Astrocyte of the spinal cord (primary cell): Measurements from ENCODE around the gene SOX14.

Experiments
- DNase-seq: peaks from one replicate; pipeline ENCODE4 v3.0.0; 2011; ENCODE audit warnings: low read depth, low spot score
- H3K4me3 ChIP-seq: 2 replicates; pipeline ENCODE4 v1.5.1; 2011; ENCODE audit warnings: low read depth, mild to moderate bottlenecking, low read length, moderate library complexity
- in situ Hi-C: cut with HindIII; loops from 2 replicates; pipeline ENCODE4 v1.10.0; 2017; ENCODE audit warnings: low sequenced_read_pairs
- TF ChIP-seq, protein P1 (sequence below): IDR thresholded peaks from 2 replicates; pipeline ENCODE4 v1.5.1; 2012; ENCODE audit warnings: low read depth, mild to moderate bottlenecking, low read length, inconsistent platforms

The SOX14 gene

DNA sequence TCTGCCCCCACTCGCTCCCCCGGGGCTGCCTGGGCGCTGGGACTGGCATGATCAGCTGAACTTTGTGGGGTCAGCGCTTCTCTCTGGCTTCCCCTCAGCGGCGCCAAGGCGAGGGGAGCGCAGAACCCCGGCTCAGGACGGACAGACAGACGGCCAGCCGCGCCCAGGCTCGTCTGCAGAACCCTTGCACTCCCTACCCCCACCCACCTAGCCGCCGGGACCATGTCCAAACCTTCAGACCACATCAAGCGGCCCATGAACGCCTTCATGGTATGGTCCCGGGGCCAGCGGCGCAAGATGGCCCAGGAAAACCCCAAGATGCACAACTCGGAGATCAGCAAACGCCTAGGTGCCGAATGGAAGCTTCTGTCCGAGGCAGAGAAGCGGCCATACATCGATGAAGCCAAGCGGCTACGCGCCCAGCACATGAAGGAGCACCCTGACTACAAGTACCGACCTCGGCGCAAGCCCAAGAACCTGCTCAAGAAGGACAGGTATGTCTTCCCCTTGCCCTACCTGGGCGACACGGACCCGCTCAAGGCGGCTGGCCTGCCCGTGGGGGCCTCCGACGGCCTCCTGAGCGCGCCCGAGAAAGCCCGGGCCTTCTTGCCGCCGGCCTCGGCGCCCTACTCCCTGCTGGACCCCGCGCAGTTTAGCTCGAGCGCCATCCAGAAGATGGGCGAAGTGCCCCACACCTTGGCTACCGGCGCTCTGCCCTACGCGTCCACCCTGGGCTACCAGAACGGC is 621 bp downstream of the SOX14 start:
- TF ChIP-seq, protein P1, sequence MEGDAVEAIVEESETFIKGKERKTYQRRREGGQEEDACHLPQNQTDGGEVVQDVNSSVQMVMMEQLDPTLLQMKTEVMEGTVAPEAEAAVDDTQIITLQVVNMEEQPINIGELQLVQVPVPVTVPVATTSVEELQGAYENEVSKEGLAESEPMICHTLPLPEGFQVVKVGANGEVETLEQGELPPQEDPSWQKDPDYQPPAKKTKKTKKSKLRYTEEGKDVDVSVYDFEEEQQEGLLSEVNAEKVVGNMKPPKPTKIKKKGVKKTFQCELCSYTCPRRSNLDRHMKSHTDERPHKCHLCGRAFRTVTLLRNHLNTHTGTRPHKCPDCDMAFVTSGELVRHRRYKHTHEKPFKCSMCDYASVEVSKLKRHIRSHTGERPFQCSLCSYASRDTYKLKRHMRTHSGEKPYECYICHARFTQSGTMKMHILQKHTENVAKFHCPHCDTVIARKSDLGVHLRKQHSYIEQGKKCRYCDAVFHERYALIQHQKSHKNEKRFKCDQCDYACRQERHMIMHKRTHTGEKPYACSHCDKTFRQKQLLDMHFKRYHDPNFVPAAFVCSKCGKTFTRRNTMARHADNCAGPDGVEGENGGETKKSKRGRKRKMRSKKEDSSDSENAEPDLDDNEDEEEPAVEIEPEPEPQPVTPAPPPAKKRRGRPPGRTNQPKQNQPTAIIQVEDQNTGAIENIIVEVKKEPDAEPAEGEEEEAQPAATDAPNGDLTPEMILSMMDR, result no peak
- in situ Hi-C loops, result no loop called here
- no peak overlapping the region for H3K4me3 ChIP-seq
- no peak for DNase-seq

DNA sequence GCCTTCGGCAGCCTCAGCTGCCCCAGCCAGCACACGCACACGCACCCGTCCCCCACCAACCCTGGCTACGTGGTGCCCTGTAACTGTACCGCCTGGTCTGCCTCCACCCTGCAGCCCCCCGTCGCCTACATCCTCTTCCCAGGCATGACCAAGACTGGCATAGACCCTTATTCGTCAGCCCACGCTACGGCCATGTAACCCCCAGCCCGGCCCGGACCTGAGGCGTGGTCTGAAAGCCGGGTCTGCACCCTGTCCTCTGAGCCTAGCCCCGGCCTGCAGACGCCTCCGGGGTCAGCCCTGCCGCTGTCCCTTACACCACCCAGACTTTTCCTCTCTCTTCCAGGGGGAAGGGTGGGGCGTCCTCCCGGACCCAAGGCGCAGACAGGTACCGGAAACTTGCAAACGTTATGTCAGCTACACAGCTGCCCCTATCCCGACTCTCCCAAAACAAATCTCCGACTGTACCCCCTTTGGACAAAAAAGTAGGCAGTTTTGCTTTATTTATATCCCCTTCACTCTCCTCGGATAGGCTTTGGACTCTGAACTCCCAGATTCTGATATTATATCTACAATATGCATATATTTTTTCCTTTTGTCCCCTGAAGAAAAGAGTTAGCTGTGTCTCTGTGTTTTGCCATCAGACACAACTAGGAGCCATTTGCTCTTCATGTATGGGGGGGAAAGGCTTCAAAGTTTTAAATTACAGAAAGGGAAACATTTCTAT is 1.4 kb downstream of the SOX14 start:
- TF ChIP-seq, protein P1, result no peak
- DNase-seq, result no peak
- in situ Hi-C loops, result no loop called here
- no peak overlapping the region for H3K4me3 ChIP-seq

DNA sequence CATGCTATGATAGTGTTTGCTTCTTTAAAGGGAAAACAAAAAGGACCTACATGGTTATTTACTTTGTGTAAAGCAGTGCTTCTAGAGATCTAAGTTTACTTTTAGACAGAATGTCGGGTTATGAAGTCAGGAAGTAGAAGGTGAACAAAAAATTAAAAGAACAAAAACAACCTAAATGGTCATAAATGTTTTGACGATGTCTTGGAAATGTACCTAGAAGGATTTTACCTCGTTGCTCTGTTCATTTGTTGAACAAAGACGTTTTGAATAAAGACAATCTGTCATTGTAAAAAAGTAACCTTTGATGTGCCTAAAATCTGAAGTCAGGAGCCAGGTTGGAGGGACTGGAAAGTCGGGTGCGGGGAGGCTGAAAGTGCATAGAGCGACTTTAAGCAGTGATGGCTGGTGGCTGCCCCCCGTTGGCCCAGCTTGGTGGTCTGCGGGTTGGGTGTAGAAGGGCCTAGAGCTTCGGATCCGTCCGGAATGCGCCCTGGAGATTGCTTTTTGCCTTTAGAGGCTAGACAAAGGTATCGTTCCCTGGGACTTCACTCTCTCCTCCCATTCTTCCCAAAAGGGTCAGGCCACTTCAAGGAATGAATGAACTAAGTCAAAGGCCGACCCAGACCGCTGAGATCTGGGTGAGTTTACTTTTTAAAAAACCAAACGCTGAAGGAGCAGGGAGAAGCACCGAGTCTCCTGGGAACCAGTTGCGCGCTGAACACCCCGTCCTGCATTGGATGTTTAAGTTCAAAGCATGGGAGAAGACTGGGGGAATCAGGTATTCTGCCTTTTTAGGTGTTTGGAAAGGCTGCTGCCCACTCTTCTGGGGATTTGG is 2.1 kb downstream of the SOX14 start:
- DNase-seq, result no peak
- no peak overlapping the region for H3K4me3 ChIP-seq
- in situ Hi-C loops, result no loop called here
- TF ChIP-seq, protein P1, result no peak

DNA sequence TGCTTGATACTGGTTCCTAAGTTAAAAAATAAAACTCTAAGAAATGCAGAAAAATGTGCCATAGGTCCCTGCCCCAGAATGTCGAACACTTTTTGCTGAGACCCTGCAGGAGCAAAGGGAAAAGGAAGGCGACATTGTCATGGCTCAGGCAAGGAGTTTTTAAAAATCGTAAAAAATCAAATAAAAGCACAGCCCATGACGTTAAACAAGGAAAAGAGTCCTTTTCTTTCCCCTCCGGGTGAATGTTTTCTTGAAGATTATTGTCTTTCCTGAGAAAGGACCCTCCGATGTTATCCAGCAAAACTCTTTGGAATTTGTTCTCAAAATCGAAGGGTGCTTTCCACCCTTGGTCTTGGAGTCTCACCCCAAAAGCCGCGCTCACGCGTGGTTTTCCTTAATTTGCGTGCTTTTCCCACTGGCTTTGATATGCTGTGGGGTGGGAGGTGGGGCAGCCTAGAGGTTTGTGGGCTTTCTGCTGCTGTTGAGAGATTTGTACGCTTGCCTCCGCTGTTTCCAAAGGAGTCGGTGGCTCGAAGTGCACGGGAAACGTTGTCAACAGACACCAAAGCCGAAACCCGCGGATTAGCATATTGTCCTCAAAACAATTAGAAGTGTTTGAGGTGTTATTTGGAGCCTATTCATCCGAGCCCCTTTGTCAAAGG is 2.9 kb downstream of the SOX14 start:
- in situ Hi-C loops, result no loop called here
- H3K4me3 ChIP-seq, result no peak overlapping the region
- TF ChIP-seq, protein P1, result no peak
- no peak for DNase-seq

DNA sequence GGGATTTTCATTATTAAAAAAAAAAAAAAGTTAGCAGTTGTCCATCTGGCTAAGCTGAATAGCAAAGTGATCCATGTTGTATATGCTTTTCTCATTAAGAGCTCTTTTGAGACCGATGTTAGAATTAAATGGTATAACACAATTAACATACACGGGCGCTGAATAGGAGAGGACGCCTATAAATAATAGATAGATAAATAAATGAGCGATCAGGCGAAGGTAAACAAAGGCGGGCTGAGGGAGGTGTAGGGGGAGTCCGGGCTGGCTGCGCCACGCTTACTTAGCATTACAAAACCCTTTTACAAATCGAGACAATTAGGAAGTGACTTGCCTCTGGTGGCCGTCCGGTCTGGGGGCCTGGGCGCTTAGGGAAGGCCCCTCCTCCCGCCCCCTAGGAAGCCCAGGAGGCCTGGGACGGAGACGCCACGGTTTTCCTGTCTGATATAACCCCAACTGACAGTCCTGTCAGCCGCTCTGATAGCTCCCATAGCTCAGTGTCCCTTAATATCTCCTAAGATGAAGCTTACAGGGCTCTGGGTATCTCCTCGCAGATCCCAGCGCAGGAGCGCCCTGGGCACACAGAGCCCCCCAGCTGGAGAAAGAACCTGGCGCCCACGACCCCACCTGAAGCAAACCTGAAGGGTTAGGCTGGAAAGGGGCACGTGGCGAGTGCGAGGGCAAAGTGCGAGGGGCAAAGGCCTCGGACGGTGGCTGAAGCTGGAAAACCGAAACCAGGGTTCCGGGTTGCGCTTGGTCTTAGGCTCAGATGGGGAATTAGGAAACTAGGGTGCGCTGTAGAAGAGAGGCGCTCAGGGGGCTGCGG is 3.6 kb downstream of the SOX14 start:
- peak overlapping the region; percentile 18 for H3K4me3 ChIP-seq
- in situ Hi-C loops, result no loop called here
- DNase-seq, result no peak
- TF ChIP-seq, protein P1, result no peak
